Dendritic cell treated with granulocyte-macrophage colony-stimulating factor and Interleukin-4, amounts not matched to agents 40 ng/mL and 50 ng/mL, for 4 days (primary cell): Measurements from ENCODE around the gene DYSF.

ENCODE experiments used
- H3K27ac Mint-ChIP-seq: one replicate; pipeline ENCODE4 v1.8.0; 2022; ENCODE audit warnings: mild to moderate bottlenecking, mixed read lengths
- H3K27me3 Mint-ChIP-seq: one replicate; pipeline ENCODE4 v1.8.0; 2022; ENCODE audit warnings: mild to moderate bottlenecking, mixed read lengths
- H3K36me3 Mint-ChIP-seq: one replicate; pipeline ENCODE4 v1.8.0; 2022; ENCODE audit warnings: low read depth, mixed read lengths
- H3K4me1 Mint-ChIP-seq: one replicate; pipeline ENCODE4 v1.8.0; 2022; ENCODE audit warnings: low read depth, mixed read lengths
- H3K4me3 Mint-ChIP-seq: one replicate; pipeline ENCODE4 v1.8.0; 2022; ENCODE audit warnings: mild to moderate bottlenecking, moderate library complexity, mixed read lengths
- H3K9me3 Mint-ChIP-seq: one replicate; pipeline ENCODE4 v1.8.0; 2022; ENCODE audit warnings: mixed read lengths
- intact Hi-C: fragments of 100-400 bp; cut with micrococcal nuclease; formaldehyde crosslinking; loops from one replicate; pipeline ENCODE4 v1.15.0; 2022

Gene DYSF

DNA sequence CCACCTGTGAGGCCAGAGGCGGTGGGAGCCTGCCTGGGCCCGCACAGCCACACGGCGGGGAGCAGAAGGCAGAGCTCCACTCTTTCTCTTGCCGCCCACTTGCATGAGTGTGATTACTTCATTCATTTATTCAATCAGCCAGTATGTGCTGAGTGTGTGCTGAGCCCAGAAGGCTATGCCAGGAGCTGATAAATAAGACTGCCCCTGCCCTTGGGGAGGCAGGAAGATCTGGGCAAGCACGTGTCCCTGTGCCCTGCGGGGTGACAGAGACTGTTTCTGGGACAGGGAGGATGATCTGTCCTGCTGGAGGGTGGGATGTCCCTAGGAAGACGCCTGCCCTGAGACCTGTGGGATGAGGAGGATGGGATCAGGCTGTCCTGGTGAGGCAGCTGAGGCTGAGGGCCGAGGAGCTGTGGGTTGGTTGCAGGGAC, 250.8 kb downstream of the DYSF start:
- H3K27me3 Mint-ChIP-seq, result no peaks in the 10 kb centered on the region
- intact Hi-C loops, result no loop called here
- H3K27ac Mint-ChIP-seq, result no peak overlapping the region
- no peaks in the 10 kb centered on the region for H3K9me3 Mint-ChIP-seq
- no peaks in the 10 kb centered on the region for H3K36me3 Mint-ChIP-seq
- H3K4me1 Mint-ChIP-seq, result no peaks in the 10 kb centered on the region
- H3K4me3 Mint-ChIP-seq, result no peak overlapping the region

DNA sequence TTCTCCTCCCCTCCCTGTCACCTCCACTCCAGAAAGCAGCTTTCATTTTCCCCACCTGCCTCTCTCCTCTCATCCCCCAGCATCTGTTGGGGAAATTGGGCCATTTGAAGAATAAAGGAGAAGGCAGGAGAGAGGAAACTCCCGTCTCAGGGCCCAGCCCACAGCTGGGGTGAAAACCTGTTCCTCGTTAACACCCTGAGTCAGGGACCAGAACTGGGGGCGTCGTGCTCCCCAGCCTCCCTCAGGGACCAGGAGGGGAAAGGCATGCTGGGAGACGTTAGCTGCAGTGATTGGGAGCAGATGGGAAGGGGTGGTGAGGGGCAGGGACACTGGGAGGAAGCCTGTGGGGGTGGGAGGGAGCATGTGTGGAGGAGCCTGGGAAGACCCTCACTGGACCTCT, 251.3 kb downstream of the DYSF start:
- Mint-ChIP-seq H3K36me3 (no peaks in the 10 kb centered on the region), H3K27me3 (no peaks in the 10 kb centered on the region), H3K4me1 (no peaks in the 10 kb centered on the region), H3K4me3 (no peak overlapping the region), H3K9me3 (no peaks in the 10 kb centered on the region), H3K27ac (no peak overlapping the region)
- intact Hi-C loops, result no loop called here

DNA sequence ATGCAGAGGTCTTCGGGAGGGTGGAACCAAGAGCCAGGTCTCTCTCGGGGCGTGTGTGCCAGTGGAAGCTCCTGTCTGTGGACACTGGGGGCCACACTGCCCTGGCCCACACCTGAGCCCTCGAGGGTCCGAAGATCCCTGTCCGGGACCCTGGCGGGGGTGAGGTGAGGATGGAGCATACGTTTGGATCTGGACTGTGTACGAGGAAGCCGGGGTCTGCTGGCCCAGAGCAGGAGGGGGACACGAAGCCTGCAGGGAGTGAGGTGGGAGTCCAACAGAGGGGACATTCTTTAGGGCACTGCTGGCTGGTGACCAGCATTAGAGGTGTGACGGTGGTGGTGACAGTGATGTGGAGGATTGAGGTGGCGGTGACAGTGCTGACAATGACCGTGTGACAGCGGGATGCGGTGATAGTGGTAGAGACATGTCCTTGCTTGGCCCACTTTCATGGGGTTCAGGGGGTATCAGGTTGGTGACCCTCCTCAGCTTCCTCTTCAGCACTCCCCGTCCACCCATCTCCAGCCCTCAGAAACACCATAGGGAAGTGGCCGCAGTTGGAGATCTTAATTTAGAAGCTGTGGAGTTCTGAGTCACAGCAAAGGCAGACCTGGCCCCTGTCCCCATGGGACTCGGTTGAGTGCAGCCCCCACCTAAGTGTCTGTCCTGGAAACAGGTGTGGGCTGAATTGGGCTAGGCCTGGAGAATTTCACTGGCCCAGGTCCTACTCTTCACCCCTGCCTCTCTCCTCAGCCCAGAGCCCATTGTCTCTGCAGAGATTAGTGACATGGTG, 252.0 kb downstream of the DYSF start:
- Mint-ChIP-seq H3K27ac (no peak overlapping the region), H3K4me1 (no peaks in the 10 kb centered on the region), H3K4me3 (no peak overlapping the region), H3K36me3 (no peaks in the 10 kb centered on the region), H3K9me3 (no peaks in the 10 kb centered on the region), H3K27me3 (no peaks in the 10 kb centered on the region)
- intact Hi-C loops, result no loop called here

DNA sequence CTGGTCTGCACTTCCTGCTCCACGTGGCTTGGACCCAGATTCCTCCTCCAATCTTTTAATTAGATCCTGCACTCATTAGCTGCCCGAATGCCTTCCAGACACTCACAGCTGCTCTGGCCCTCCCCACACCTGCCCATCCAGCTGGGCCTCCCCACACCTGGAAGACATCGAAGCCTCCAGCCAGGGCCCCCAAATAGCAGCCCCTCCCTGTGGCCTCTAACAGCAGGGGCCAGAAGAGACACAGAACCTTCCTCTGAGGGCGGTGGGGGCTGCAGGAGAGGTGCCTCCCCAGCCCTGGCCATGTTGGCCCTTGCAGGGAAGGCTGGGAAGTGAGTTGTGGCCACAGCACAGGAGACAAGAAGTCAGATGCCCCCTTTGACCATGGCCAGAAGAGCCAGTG, 252.8 kb downstream of the DYSF start:
- no peaks in the 10 kb centered on the region for H3K9me3 Mint-ChIP-seq
- no peaks in the 10 kb centered on the region for H3K36me3 Mint-ChIP-seq
- H3K27me3 Mint-ChIP-seq, result no peaks in the 10 kb centered on the region
- H3K27ac Mint-ChIP-seq, result no peak overlapping the region
- H3K4me3 Mint-ChIP-seq, result no peak overlapping the region
- intact Hi-C loops, result no loop called here
- no peaks in the 10 kb centered on the region for H3K4me1 Mint-ChIP-seq

DNA sequence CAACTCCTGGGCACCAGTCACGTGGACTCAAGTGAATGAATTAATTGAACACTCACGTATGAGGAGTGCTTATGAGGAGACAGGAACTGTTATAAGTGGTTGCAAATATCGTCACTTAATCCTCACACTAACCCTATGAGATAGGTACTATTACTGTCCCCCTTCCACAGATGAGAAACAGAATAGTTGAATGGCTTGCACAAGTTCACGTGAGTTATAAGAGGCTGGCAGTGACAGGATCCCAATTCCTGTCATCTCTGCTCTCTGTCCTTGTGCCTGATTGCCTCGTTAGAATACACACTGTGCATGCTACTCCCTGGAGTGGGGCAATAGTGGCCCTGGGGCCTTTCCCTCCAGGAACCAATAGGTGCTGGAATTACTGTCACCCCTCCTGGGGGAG, 253.5 kb downstream of the DYSF start:
- no peaks in the 10 kb centered on the region for H3K9me3 Mint-ChIP-seq
- H3K36me3 Mint-ChIP-seq, result no peaks in the 10 kb centered on the region
- no peak overlapping the region for H3K4me3 Mint-ChIP-seq
- H3K27me3 Mint-ChIP-seq, result peaks cover 4% of the 10 kb centered on the region
- H3K4me1 Mint-ChIP-seq, result no peaks in the 10 kb centered on the region
- no peak overlapping the region for H3K27ac Mint-ChIP-seq
- intact Hi-C loops, result no loop called here

DNA sequence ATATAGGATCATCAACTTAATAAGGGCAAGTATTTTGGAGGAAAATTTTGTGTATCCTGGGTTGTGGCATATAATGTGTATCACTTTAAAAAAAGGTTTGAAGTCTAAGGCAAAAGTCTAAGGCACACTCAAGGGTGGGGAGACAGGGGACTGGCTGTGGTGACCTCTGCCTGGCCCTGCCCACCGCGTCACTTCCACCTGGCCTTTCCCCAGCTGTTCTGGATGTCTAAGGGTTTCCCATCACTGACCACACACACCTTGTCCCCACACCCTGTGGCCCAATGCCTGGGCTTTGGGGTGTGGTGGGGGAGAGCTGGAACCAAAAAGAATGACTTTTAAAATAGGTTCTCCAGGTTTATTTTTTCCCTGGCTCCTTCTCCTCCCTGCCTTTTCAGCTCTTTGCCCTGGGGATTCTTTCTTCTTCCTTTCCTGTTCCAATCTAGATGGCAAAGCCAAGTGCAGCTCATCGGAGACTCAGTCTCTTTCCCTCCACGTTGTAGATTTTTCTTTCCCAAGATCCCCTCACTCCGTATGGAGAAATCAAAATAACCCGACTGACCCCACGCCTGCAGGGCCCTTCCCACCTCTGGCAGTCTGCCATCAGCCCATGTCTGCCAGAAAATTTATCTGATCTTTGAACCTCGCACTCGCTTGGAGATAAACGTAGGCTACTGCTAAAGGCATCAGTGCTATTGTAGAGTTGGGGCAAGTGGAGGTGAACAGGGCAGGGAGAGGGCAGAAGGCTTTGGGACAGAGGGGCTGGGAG, 257.2 kb downstream of the DYSF start:
- Mint-ChIP-seq H3K4me3 (no peak overlapping the region), H3K9me3 (no peaks in the 10 kb centered on the region), H3K27ac (no peak overlapping the region), H3K4me1 (no peaks in the 10 kb centered on the region), H3K27me3 (peaks cover 4% of the 10 kb centered on the region), H3K36me3 (no peaks in the 10 kb centered on the region)
- intact Hi-C loops, result no loop called here

DNA sequence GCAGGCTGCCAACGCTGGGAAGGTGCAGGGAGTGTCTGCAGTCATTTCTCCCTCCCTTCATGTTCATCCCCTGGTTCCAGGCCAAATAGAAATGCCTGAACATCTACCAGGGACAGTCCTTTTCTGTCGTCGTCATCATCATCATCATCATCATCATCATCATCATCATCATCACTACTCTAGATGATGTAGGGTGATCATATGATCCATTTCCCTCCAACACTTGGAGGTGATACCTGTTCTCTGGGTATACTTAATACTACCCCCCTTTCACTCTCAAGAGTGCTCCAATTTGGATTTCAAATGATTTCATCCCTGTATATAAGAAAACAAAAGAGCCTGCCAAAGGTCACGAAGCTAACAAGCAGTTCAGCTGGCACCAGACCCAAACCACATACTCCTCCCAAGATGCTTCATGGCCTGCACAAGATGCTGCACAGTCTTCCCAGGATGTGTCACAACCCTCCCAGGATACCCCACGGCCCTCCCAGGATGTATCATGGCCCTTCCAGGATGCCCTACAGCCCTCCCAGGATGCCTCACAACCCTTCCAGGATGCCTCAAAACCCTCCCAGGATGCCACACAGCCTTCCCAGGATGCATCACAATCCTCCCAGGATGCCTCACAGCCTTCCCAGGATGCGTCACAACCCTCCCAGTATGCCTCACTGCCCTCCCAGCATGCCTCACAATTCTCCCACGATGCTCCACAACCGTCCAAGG, 257.9 kb downstream of the DYSF start:
- H3K27ac Mint-ChIP-seq, result no peak overlapping the region
- no peaks in the 10 kb centered on the region for H3K36me3 Mint-ChIP-seq
- H3K4me1 Mint-ChIP-seq, result no peaks in the 10 kb centered on the region
- intact Hi-C loops, result no loop called here
- no peaks in the 10 kb centered on the region for H3K9me3 Mint-ChIP-seq
- H3K4me3 Mint-ChIP-seq, result no peak overlapping the region
- peaks cover 4% of the 10 kb centered on the region for H3K27me3 Mint-ChIP-seq

DNA sequence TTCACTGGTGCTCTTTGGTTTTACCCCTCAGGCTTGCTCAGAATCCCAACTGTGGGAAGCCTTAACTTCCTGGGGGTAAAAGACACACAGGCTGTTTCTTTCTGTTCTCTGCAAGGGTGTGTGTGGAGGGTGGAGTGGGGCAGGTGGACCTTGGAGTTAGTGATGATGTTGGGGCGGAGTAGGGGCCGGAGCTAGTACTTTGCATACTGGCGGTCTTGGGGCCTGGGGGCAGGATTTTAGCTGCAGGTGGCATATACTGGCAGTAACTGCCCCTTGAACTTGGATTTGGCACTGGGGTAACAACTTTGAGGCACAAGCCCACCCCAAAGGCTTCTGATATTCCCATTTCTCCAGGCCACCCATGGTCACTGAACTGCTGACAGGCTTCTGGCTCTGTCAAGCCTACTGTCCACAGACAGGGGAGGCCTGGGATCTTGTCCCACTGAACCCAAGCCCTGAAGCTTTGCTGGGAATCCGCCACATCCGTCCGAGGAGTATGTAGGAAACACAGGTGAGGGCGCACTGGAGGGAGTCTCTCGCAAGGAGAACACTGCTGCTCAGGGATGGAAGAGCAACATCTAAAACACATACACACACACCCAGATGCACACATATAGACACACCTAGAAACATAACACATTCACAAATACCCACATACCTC, 258.9 kb downstream of the DYSF start:
- Mint-ChIP-seq H3K4me3 (no peak overlapping the region), H3K9me3 (no peaks in the 10 kb centered on the region), H3K4me1 (no peaks in the 10 kb centered on the region), H3K36me3 (no peaks in the 10 kb centered on the region), H3K27me3 (peaks cover 4% of the 10 kb centered on the region), H3K27ac (no peak overlapping the region)
- intact Hi-C loops, result no loop called here

DNA sequence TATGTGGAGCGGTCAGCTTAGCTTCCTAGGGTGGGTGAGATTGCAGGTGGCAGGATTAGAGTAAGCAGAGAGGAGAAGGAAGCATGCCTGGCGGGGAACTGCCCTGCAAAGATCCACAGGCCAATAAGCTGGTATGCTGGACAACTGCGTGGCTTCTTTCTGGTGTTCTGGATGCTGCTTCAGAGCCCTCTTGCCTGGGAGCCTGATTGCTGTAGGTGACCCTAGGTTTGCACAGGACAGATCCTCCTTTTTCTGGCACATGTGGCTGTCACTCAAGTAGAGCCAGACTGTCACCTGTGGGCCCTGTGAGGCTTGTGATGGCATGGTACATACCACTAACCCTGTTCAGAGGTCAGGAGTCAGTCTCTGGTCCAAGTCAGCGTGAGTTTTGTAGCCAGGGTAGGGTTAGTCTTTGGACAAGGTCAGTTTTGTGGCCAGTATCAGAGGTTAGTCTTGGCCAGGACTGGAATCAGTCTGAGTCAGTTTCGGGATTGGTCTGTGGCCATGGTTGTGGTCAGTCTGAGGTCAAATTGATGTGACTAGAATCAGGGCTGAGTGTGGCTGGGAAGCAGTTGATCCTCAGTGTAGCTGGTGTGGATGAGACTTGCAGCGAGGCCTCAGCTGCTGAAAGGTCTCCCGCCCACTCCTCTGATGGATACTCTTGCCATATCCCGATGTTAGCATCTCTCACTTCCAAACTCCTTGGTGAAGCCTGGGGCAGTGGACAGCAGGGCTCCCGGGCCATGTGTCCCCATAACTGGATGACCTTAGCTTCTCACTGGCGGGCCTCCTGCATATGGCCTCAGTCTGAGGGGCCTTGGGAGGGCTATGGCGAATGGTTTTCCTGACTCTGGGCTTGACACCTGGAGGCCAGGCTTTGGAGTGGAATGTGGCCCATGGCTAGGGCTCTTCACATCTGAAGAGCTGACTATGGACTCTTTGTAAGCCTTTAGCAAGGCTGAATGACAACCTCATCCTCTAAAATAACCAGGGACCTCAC, 260.5 kb downstream of the DYSF start:
- no peaks in the 10 kb centered on the region for H3K4me1 Mint-ChIP-seq
- H3K36me3 Mint-ChIP-seq, result no peaks in the 10 kb centered on the region
- H3K27me3 Mint-ChIP-seq, result peaks cover 4% of the 10 kb centered on the region
- intact Hi-C loops, result no loop called here
- no peak overlapping the region for H3K4me3 Mint-ChIP-seq
- no peak overlapping the region for H3K27ac Mint-ChIP-seq
- no peaks in the 10 kb centered on the region for H3K9me3 Mint-ChIP-seq

DNA sequence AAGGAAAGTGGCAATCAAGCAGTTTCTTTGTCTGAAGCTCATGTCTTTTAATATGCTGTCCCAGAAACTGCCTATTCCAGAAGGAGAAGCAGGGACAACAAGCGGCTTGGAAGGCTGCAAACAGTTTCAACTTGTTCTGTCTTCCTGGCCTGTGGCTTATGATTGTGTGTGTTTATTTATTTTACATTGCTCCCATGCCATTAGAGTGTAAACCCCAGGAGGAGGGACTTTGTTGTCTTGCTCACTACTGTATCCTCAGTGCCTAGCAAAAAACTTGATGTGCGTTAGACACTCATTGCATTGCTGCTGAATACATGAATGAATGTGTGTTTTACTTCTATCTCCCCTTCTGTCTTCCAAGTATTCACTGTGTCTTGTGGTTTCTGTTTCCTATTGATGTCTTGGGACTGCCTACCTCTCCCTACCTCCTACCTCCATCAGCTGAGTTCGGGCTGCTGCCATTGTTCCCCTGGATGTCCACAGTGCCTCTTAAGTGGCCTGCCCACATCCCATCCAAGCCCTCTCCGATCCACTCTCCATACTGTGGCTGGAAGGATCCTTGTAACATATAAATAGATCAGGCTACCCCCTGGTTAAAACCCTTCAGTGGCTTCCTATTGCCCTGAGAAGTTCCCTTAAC, 261.4 kb downstream of the DYSF start:
- no peaks in the 10 kb centered on the region for H3K4me1 Mint-ChIP-seq
- no peak overlapping the region for H3K4me3 Mint-ChIP-seq
- no peak overlapping the region for H3K27ac Mint-ChIP-seq
- H3K27me3 Mint-ChIP-seq, result peaks cover 4% of the 10 kb centered on the region
- no peaks in the 10 kb centered on the region for H3K36me3 Mint-ChIP-seq
- intact Hi-C loops, result no loop called here
- H3K9me3 Mint-ChIP-seq, result no peaks in the 10 kb centered on the region

DNA sequence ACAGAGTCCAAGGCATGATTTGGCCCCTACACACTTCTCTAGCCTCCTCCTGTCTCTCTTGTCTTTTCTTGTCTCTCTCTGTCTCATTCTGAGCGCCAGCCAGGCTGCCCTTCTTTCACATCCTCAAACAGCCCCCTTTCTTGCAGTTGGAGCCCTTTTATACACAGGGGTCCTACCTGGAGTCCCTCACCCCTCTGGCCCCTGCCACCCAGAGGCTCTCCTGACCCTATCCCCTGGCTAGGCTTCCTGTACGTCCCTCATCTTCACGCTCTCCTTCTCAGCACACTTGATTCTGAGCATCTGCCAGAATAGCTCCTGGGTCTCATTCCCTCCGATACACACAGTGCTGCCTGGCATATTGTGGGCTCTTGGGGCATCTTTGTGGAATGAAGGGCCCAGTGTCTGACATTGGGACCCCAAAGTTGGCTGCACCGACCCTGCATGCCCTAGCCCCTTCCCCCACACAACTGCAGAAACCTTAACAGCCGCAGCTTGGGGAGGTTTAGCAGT, 261.9 kb downstream of the DYSF start:
- H3K9me3 Mint-ChIP-seq, result no peaks in the 10 kb centered on the region
- H3K4me3 Mint-ChIP-seq, result no peak overlapping the region
- H3K27ac Mint-ChIP-seq, result no peak overlapping the region
- intact Hi-C loops, result no loop called here
- no peaks in the 10 kb centered on the region for H3K36me3 Mint-ChIP-seq
- no peaks in the 10 kb centered on the region for H3K4me1 Mint-ChIP-seq
- peaks cover 4% of the 10 kb centered on the region for H3K27me3 Mint-ChIP-seq

DNA sequence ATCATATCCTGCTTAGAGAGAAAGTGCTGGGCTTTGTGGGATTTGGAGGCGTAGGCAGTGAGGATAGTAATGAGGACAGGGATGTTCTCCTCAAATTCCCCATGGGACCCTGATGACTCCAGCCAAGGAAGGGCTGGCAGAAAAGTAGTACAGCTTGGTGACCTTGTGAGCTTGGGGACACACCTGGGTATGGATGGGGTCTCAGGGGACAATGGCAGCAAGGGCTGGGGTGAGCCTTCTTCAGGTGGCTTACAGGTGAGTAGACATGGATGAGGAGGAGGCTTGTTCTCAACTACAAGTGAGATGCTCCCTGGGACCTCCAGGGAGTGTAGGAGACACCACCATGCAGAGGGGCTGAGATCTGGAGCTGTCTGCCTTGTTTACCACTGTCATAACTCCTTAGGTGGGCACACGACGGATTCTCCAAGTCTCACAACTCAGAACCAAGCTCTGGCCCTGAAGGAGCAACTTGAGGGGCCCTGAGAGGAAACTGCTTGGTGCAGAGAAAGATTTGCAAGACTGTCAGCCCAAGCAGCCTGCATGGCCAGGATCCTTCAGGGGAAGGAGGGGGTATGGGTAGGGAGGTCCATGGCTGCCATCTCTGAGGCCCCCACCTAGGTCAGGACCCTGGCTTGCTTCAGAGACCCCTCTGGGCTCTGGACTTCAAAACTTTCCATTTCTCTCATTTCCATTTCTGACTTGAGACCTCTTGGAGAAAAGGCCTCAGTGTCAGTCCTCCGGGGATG, 262.8 kb downstream of the DYSF start:
- no peak overlapping the region for H3K4me3 Mint-ChIP-seq
- H3K4me1 Mint-ChIP-seq, result no peaks in the 10 kb centered on the region

More for the DNA sequence above, 262.8 kb downstream of the DYSF start:
- Mint-ChIP-seq H3K9me3 (no peaks in the 10 kb centered on the region), H3K27me3 (peaks cover 4% of the 10 kb centered on the region), H3K27ac (no peak overlapping the region), H3K36me3 (no peaks in the 10 kb centered on the region)
- intact Hi-C loops, result no loop called here
